A172 (cell line): Measurements from ENCODE around the gene CMBL. TPM values are rescaled to one million over a fixed set of nuclear protein-coding genes. Genes with fewer than 3 reads are reported as not detected.
"Not testable (repeated sequence)": the region's sequence is repeated elsewhere in the genome, so short reads cannot be mapped to it uniquely, and the experiment has no call there.

ENCODE experiments used
- DNase-seq: peaks from one replicate; pipeline ENCODE4 v3.0.0-alpha.2; 2015; ENCODE audit warnings: low spot score
- total RNA-seq: library from RNA; depleted of rRNA; stranded (reverse); fragments of >200 nt; shearing (Covaris generic); gene quantifications from 2 replicates; pipeline ENCODE4 v1.2.3, GENCODE V29; 2014; rRNA removed

CMBL gene
- 9.3 and 12.5 TPM in 2 replicates for total RNA-seq

- peak; percentile 73 for DNase-seq
Measured at GRCh38 chr5:10307206-10308148, at the start of gene CMBL. CMBL (minus strand) TSS chr5:10307902; CDS start chr5:10290762, 17,140 bp downstream.

GRCh38 chr5:10355071-10355889 is 47.6 kb upstream of the CMBL start:
- DNase-seq, result peak; percentile 18

GRCh38 chr5:10354048-10354872 is 46.6 kb upstream of the CMBL start:
- DNase-seq, result peak; percentile 25

GRCh38 chr5:10353241-10354047 is 45.7 kb upstream of the CMBL start, which contains the start of gene MARCHF6:
MARCHF6 (plus strand) TSS chr5:10353695; CDS start chr5:10353899, 204 bp downstream.
- DNase-seq, result peak; percentile 85

- peak; percentile 34 for DNase-seq
Measured at GRCh38 chr5:10352430-10353240, 44.9 kb upstream of the CMBL start.

GRCh38 chr5:10351919-10352318 is 44.2 kb upstream of the CMBL start:
- DNase-seq, result no peak

GRCh38 chr5:10351199-10351905 is 43.6 kb upstream of the CMBL start:
- peak; percentile 55 for DNase-seq

GRCh38 chr5:10348258-10348657 is 40.6 kb upstream of the CMBL start:
- DNase-seq, result no peak

- not testable (repeated sequence) for DNase-seq
Measured at GRCh38 chr5:10344461-10345106, 36.9 kb upstream of the CMBL start.

- no peak for DNase-seq
Measured at GRCh38 chr5:10343486-10343885, 35.8 kb upstream of the CMBL start.

GRCh38 chr5:10339958-10340357 is 32.3 kb upstream of the CMBL start:
- DNase-seq, result no peak

GRCh38 chr5:10339058-10339811 is 31.5 kb upstream of the CMBL start:
- no peak for DNase-seq

GRCh38 chr5:10338686-10339057 is 31.0 kb upstream of the CMBL start:
- DNase-seq, result no peak

GRCh38 chr5:10337986-10338385 is 30.3 kb upstream of the CMBL start:
- DNase-seq, result no peak

- DNase-seq, result no peak
Measured at GRCh38 chr5:10337107-10337506, 29.4 kb upstream of the CMBL start.

GRCh38 chr5:10335711-10336470 is 28.2 kb upstream of the CMBL start:
- DNase-seq, result no peak

GRCh38 chr5:10334831-10335230 is 27.1 kb upstream of the CMBL start:
- no peak for DNase-seq
